Psoas muscle (tissue), 8 donors: ENCODE results near the gene SMYD3. TPM values are rescaled to one million over a fixed set of nuclear protein-coding genes. Genes with fewer than 3 reads are reported as not detected.

Source experiments
- ATAC-seq, 4 donors: fragments of 200-7000 bp; cut with Tn5 transposase; one replicate each; pipeline ENCODE4 v1.9.1; 2020; ENCODE audit warnings: moderate library complexity in 3 of 4, mild to moderate bottlenecking in 2 of 4
- DNase-seq, 2 donors: peaks; one replicate each; pipeline ENCODE4 v3.0.0-alpha.2; 2020
- H3K27ac ChIP-seq: fragments of 200-600 bp; one replicate; pipeline ENCODE4 v1.8.0; 2022
- H3K27me3 ChIP-seq, 3 donors: fragments of 200-600 bp in 1 of 3; one replicate each; pipeline versions ENCODE4 v1.6.1 to v1.8.0; 2013 to 2022; ENCODE audit warnings: low read length in 2 of 3, mild to moderate bottlenecking in 2 of 3, moderate library complexity in 1 of 3; ENCODE audit not compliant: insufficient read depth in 3 of 3
- H3K36me3 ChIP-seq, 2 donors: fragments of 200-600 bp in 1 of 2; one replicate each; pipeline versions ENCODE4 v1.6.1 to v1.8.0; 2013 to 2022; ENCODE audit warnings: low read depth in 1 of 2, mild to moderate bottlenecking in 1 of 2, moderate library complexity in 1 of 2; ENCODE audit not compliant: insufficient read depth in 1 of 2
- H3K4me1 ChIP-seq: fragments of 200-600 bp; one replicate; pipeline ENCODE4 v1.8.0; 2022
- H3K4me3 ChIP-seq: fragments of 200-600 bp; one replicate; pipeline ENCODE4 v1.8.0; 2022; ENCODE audit warnings: mild to moderate bottlenecking
- H3K9me3 ChIP-seq: fragments of 200-600 bp; one replicate; pipeline ENCODE4 v1.8.0; 2022
- WGBS, 3 donors: extraction: QIAGEN DNeasy Blood & Tissue Kit; methylation state at CpG; one replicate each; pipeline versions ENCODE4 v1.1.6 to v1.1.7; 2013; 5-methylcytosine and 5-hydroxymethylcytosine counted together
- intact Hi-C, 2 donors: fragments of 100-400 bp; cut with DNase I; formaldehyde crosslinking; loops; one replicate each; pipeline versions ENCODE4 v1.11.0 to v1.14.2; 2022
- polyA plus RNA-seq, 3 donors: library from polyadenylated mRNA; stranded (reverse); fragments of 200-250 nt; gene quantifications; one replicate each; pipeline ENCODE4 v1.2.3, GENCODE V29; 2013
- total RNA-seq, 4 donors: library from RNA; stranded (reverse); fragmentation: NEBNext Ultra II Directional in 2 of 4; extraction: Animal tissue kit (Norgen Biotek cat#: 25700) in 2 of 4; gene quantifications; one replicate each; pipeline versions ENCODE4 v1.2.1 to v1.2.4, GENCODE V29; 2021 to 2023
- TF ChIP-seq, protein P1 (sequence below): fragments of 200-600 bp; IDR thresholded peaks from one replicate; pipeline ENCODE4 v1.8.0; 2022; ENCODE audit warnings: antibody characterized with exemption
- donor health status: healthy with polysubstance abuse.
- donor health status: DM: no; HTN: no; CAD: no; lungs with moderate emphysema.
- donor health status: Bipolar disorder and iron deficiency.
- donor health status: healthy.
- donor health status: DM: yes; HTN: yes; CAD: no.
- donor health status: DM: no; HTN: no; CAD: no.
- donor health status: DM: no; HTN: no; CAD: no.
- donor health status: DM: yes; HTN: yes; CAD: no.

SMYD3 gene
- total and polyA plus RNA-seq, 7 donors = 2.9 to 6.4 (median 4.9) TPM

DNA sequence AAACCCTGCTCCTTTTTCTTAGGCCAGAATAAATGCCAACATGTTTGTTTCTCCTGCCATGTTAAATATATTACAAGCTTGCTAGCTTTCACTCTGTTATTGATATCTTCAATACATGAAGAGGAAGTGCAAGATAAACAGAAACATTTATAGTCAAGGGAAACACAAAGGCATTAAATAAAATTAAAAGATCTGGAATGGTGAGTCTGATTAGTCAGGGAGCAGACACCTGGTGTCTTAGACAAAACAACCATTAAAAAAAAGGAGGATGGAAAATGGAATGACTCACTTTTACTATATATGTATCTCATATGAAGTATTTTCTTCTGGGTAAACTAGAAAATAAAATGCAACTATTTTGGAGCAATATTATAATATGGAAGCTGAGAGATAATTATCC lies 123.3 kb downstream of the SMYD3 start:
- Histone ChIP-seq H3K36me3 (no peaks in the 10 kb centered on the region), H3K4me1 (no peaks in the 10 kb centered on the region), H3K27me3 (no peaks in the 10 kb centered on the region), H3K9me3 (no peaks in the 10 kb centered on the region), H3K27ac (no peak overlapping the region), H3K4me3 (no peak overlapping the region)
- TF ChIP-seq, protein P1, sequence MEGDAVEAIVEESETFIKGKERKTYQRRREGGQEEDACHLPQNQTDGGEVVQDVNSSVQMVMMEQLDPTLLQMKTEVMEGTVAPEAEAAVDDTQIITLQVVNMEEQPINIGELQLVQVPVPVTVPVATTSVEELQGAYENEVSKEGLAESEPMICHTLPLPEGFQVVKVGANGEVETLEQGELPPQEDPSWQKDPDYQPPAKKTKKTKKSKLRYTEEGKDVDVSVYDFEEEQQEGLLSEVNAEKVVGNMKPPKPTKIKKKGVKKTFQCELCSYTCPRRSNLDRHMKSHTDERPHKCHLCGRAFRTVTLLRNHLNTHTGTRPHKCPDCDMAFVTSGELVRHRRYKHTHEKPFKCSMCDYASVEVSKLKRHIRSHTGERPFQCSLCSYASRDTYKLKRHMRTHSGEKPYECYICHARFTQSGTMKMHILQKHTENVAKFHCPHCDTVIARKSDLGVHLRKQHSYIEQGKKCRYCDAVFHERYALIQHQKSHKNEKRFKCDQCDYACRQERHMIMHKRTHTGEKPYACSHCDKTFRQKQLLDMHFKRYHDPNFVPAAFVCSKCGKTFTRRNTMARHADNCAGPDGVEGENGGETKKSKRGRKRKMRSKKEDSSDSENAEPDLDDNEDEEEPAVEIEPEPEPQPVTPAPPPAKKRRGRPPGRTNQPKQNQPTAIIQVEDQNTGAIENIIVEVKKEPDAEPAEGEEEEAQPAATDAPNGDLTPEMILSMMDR = no peak
- intact Hi-C loops = no loop called here
- ATAC-seq (no peak), DNase-seq (no peak)

DNA sequence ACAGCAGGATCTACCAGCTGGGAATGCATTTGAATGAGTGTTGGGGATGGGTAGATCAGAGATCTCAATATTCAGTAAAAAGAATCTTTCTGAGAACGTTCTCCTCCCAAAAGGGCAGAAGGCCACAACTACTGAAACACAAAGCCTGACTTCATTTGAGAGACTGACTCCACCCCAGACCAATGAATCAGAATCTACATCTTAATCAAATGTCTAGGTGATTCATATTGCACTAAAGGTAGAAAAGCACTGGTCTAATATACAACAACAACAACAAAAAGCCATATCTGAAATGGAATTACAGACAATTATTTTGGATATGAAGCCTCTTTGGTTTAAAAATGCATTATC lies 123.9 kb downstream of the SMYD3 start:
- ATAC-seq (no peak), DNase-seq (no peak)
- WGBS, 3 donors = 69 to 92% (median 74%) methylated on average over 1 of the region's 1 CpG
- H3K27me3 ChIP-seq = no peaks in the 10 kb centered on the region
- no peaks in the 10 kb centered on the region for H3K9me3 ChIP-seq
- no peaks in the 10 kb centered on the region for H3K4me1 ChIP-seq
- TF ChIP-seq, protein P1 = no peak
- intact Hi-C loops = no loop called here
- no peak overlapping the region for H3K27ac ChIP-seq
- H3K4me3 ChIP-seq = no peak overlapping the region
- no peaks in the 10 kb centered on the region for H3K36me3 ChIP-seq

DNA sequence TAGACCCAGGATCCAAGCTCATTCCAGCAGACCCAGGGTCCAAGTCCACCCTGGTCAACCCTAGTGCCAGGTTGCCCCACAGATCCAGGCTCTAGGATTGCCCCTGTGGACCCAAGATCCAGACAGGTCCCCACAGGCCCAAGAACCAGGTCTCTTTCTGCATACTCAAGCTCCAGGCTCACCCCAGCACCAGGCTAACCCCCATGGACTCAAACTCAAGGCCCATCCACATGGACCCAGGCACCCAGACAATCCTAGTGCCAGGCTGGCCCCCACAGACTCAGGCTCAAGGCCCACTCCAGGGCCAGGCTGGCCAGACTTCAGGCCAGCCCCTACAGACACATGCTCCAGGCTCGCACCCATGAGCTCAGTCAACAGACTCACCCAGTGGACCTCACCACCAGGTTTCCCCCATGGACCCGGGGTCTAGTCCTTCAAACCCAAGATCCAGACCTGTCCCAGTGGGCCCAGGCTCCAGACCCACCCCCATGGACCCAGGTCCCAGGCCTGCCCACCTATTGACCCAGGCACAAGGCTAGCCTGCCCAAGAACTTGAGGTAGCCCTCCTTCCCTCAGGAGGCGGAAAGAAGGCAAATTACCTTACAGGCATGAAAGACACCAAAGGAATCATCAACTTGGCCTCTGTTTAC lies 124.4 kb downstream of the SMYD3 start:
- H3K36me3 ChIP-seq = no peaks in the 10 kb centered on the region
- TF ChIP-seq, protein P1 = no peak
- H3K9me3 ChIP-seq = no peaks in the 10 kb centered on the region
- H3K4me1 ChIP-seq = no peaks in the 10 kb centered on the region
- intact Hi-C loops = no loop called here
- H3K27me3 ChIP-seq = no peaks in the 10 kb centered on the region
- no peak overlapping the region for H3K4me3 ChIP-seq
- ATAC-seq (no peak), DNase-seq (no peak)
- no peak overlapping the region for H3K27ac ChIP-seq
- 96 to 98% (median 96%) methylated on average over 3 of the region's 3 CpGs for WGBS, 3 donors

DNA sequence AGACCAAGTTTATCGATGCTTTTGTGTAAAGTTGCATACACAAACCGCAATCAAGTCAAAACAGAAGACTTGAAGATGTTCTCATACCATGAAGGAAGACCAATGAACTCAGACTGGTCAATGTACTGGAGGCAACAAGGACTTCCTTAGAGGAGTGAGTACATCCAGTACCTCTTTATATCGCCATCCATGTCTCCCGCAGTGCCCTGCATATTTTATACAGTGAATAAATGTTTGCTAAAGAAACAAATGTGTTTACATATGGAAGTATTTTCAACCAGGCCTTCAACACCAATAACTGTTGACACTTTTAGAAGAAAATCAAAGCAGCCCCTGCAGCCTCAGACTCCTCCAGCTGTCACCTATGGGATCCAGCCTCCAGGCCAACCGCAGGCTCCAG lies 125.6 kb downstream of the SMYD3 start:
- Histone ChIP-seq H3K27me3 (no peaks in the 10 kb centered on the region), H3K4me3 (no peak overlapping the region), H3K9me3 (no peaks in the 10 kb centered on the region), H3K27ac (no peak overlapping the region), H3K4me1 (no peaks in the 10 kb centered on the region), H3K36me3 (no peaks in the 10 kb centered on the region)
- no peak for DNase-seq
- WGBS, 3 donors = 95 to 100% (median 99%) methylated on average over 5 of the region's 5 CpGs
- TF ChIP-seq, protein P1 = no peak
- no peak for ATAC-seq
- intact Hi-C loops = no loop called here

DNA sequence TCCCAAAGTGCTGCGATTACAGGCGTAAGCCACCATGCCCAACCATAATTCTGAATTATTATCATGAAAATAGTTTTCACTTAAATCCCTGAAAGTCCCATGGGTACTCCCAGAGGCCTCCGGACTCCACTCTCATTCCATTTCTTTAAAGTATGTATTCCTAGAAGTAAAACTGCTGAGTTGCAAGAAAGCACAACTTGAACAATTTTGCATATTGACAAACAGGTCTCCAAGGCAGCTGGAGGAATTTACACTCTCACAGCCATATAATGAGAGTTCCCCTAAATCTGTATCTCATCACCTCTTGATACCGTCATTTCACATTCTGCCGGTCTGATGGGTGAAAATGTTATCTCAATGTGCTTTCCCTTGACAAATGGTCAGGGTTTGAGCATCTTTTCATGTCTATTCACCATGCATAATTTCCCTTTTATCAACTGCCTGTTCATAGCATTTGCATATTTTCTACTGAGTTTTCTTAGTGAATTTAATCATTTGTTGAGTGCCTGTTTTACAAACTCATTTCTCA lies 129.4 kb downstream of the SMYD3 start:
- no peak for ATAC-seq
- TF ChIP-seq, protein P1 = no peak
- no peaks in the 10 kb centered on the region for H3K36me3 ChIP-seq
- 91 to 96% (median 95%) methylated on average over 5 of the region's 5 CpGs for WGBS, 3 donors
- intact Hi-C loops = no loop called here
- H3K9me3 ChIP-seq = no peaks in the 10 kb centered on the region
- no peaks in the 10 kb centered on the region for H3K27me3 ChIP-seq
- no peak for DNase-seq
- no peak overlapping the region for H3K27ac ChIP-seq
- H3K4me3 ChIP-seq = no peak overlapping the region
- H3K4me1 ChIP-seq = no peaks in the 10 kb centered on the region
